Parathyroid adenoma (tissue), 2 donors: ENCODE measurements around the gene SLC4A4.

Source experiments
- H2AFZ ChIP-seq: fragments of 300-600 bp; sonication (generic); one replicate; pipeline ENCODE4 v1.7.0; 2017; ENCODE audit warnings: antibody characterized with exemption, mild to moderate bottlenecking
- H3K27ac ChIP-seq: fragments of 300-600 bp; sonication (generic); one replicate; pipeline ENCODE4 v1.7.0; 2017
- H3K27me3 ChIP-seq: fragments of 300-600 bp; sonication (generic); one replicate; pipeline ENCODE4 v1.7.0; 2017; ENCODE audit warnings: low read length; ENCODE audit not compliant: control insufficient read depth, insufficient read depth
- H3K36me3 ChIP-seq: fragments of 300-600 bp; sonication (generic); one replicate; pipeline ENCODE4 v1.7.0; 2017; ENCODE audit warnings: low read length; ENCODE audit not compliant: control insufficient read depth, insufficient read depth
- H3K4me1 ChIP-seq: fragments of 300-600 bp; sonication (generic); one replicate; pipeline ENCODE4 v1.7.0; 2017; ENCODE audit warnings: control low read depth
- H3K4me2 ChIP-seq: fragments of 300-600 bp; sonication (generic); one replicate; pipeline ENCODE4 v1.7.0; 2017; ENCODE audit warnings: low read length
- H3K4me3 ChIP-seq: fragments of 300-600 bp; sonication (generic); one replicate; pipeline ENCODE4 v1.7.0; 2017; ENCODE audit warnings: low read depth, low read length
- H3K79me2 ChIP-seq: fragments of 300-600 bp; sonication (generic); one replicate; pipeline ENCODE4 v1.7.0; 2017; ENCODE audit warnings: control low read depth
- H3K9ac ChIP-seq: fragments of 300-600 bp; sonication (generic); one replicate; pipeline ENCODE4 v1.7.0; 2017; ENCODE audit warnings: mild to moderate bottlenecking
- H3K9me3 ChIP-seq: fragments of 300-600 bp; sonication (generic); one replicate; pipeline ENCODE4 v1.7.0; 2017; ENCODE audit warnings: low read length; ENCODE audit not compliant: control insufficient read depth
- TF ChIP-seq, protein P1 (sequence below): fragments of 300-600 bp; sonication (generic); IDR thresholded peaks from one replicate; pipeline ENCODE4 v1.7.0; 2017; ENCODE audit warnings: antibody characterized with exemption, mild to moderate bottlenecking
- donor health status: primary hyperparathyroidism.

Gene SLC4A4

DNA sequence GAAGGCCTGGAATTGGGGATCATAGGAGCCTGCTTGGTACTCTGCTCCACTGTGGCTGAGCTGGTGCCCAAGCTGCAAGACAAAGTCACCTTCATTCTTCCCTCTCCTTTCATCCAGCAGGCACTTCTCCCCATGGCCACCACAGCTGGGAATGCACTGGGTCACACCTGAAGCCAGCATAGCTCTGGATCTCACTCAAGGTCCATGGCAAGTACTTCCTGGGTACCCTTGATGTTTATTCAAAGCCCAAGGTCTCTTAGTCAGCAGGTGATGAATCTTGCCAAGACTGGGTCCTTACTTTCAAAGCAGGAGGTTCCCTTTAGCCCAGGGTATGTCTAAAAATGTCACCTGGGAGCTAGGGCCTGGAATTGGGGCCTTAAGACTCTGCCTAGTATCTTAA lies 4.9 kb upstream of the SLC4A4 start:
- Histone ChIP-seq H3K4me2 (no peak overlapping the region), H3K4me3 (no peak overlapping the region), H2AFZ (no peak overlapping the region), H3K9ac (no peak overlapping the region), H3K36me3 (no peaks in the 10 kb centered on the region), H3K4me1 (no peaks in the 10 kb centered on the region), H3K27me3 (no peaks in the 10 kb centered on the region), H3K9me3 (no peaks in the 10 kb centered on the region), H3K79me2 (peaks cover 4% of the 10 kb centered on the region), H3K27ac (no peak overlapping the region)
- TF ChIP-seq, protein P1, sequence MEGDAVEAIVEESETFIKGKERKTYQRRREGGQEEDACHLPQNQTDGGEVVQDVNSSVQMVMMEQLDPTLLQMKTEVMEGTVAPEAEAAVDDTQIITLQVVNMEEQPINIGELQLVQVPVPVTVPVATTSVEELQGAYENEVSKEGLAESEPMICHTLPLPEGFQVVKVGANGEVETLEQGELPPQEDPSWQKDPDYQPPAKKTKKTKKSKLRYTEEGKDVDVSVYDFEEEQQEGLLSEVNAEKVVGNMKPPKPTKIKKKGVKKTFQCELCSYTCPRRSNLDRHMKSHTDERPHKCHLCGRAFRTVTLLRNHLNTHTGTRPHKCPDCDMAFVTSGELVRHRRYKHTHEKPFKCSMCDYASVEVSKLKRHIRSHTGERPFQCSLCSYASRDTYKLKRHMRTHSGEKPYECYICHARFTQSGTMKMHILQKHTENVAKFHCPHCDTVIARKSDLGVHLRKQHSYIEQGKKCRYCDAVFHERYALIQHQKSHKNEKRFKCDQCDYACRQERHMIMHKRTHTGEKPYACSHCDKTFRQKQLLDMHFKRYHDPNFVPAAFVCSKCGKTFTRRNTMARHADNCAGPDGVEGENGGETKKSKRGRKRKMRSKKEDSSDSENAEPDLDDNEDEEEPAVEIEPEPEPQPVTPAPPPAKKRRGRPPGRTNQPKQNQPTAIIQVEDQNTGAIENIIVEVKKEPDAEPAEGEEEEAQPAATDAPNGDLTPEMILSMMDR = no peak

DNA sequence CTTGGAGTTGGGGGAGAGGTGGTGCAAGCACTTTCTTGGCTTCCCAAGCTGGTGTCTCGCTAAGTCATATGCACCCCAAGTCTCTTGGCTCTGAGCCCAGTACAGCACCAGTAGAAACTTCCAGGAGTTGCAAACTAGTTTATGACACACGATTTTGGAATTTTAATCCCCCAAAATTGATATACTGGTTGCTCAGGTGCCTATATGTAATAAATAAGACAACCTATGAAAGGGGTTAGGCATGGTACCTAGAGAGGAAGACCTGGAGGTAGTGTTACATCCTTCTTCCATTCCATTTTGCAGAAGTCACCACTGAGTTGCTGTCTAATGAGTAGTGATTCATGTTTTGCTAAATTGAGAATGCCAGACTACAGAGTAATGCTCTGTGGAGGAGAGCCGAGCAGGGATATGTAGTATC lies 4.3 kb upstream of the SLC4A4 start:
- no peak overlapping the region for H3K9ac ChIP-seq
- H2AFZ ChIP-seq = no peak overlapping the region
- no peak overlapping the region for H3K4me2 ChIP-seq
- H3K27me3 ChIP-seq = no peaks in the 10 kb centered on the region
- TF ChIP-seq, protein P1 = no peak
- H3K4me1 ChIP-seq = no peaks in the 10 kb centered on the region
- no peak overlapping the region for H3K4me3 ChIP-seq
- H3K27ac ChIP-seq = no peak overlapping the region
- H3K9me3 ChIP-seq = no peaks in the 10 kb centered on the region
- no peaks in the 10 kb centered on the region for H3K36me3 ChIP-seq
- H3K79me2 ChIP-seq = peaks cover 4% of the 10 kb centered on the region

DNA sequence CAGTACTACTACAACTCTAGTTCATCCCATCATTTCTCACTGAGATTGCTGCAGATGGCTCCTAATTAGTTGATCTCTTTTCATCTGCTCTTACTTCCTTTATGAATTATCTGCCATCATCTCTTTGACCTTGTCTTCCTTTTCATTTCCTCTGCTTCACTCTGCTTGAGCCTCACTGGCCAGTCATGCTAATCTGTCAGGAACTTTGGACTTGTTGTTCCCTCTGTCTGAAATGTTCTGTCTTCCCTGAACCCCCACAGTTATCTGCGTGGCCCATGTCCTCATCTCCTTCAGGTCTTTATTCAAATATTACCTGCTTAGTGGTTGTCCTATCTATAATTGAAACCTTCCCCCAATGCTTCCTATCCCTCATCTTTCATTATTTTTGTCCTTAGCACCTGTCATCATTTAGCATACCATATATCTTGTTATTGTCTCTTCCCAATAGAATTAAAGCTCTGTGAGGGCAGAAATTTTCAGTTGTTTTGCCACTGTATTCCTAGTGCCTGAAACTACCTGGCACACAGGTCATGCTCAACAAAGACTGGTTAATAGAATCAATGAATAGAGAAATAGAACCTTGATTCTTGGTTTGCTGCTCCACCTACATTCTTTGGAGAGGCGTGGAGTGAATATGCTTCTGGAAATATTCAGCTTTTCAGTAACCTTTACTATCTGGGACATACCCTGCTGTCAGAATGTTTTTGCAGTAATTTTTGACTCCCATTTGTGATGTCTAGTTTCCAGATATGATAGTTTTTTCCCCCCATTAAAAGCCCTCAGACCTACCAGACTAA lies 5.0 kb downstream of the SLC4A4 start:
- Histone ChIP-seq H3K9me3 (no peaks in the 10 kb centered on the region), H3K79me2 (no peaks in the 10 kb centered on the region), H3K4me1 (no peaks in the 10 kb centered on the region), H3K4me3 (no peak overlapping the region), H3K27ac (no peak overlapping the region), H3K36me3 (no peaks in the 10 kb centered on the region), H3K27me3 (no peaks in the 10 kb centered on the region), H3K4me2 (no peak overlapping the region), H3K9ac (no peak overlapping the region), H2AFZ (no peak overlapping the region)
- TF ChIP-seq, protein P1 = no peak

DNA sequence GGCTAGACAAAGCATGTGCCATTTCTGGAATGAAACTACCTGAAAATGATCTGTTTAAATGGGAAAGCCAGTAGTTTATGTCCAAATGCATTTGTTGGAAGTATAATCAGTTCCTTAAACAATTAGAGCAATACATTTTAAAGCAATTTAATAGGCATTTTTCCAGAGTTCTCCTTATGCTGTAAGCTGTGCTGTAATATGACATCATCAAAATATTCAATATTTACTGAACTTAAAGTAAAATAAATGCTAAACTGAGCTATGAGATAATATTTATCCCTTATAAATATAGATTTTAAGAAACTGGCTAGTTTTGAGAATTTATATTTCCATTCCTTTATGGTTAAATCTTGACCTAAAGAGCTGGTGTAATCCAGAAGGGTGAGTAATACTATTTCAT lies 7.9 kb downstream of the SLC4A4 start:
- no peaks in the 10 kb centered on the region for H3K27me3 ChIP-seq
- no peaks in the 10 kb centered on the region for H3K4me1 ChIP-seq
- TF ChIP-seq, protein P1 = no peak
- no peak overlapping the region for H2AFZ ChIP-seq
- no peaks in the 10 kb centered on the region for H3K79me2 ChIP-seq
- no peak overlapping the region for H3K4me3 ChIP-seq
- no peak overlapping the region for H3K9ac ChIP-seq
- H3K9me3 ChIP-seq = no peaks in the 10 kb centered on the region
- no peak overlapping the region for H3K27ac ChIP-seq
- no peaks in the 10 kb centered on the region for H3K36me3 ChIP-seq
- H3K4me2 ChIP-seq = no peak overlapping the region

DNA sequence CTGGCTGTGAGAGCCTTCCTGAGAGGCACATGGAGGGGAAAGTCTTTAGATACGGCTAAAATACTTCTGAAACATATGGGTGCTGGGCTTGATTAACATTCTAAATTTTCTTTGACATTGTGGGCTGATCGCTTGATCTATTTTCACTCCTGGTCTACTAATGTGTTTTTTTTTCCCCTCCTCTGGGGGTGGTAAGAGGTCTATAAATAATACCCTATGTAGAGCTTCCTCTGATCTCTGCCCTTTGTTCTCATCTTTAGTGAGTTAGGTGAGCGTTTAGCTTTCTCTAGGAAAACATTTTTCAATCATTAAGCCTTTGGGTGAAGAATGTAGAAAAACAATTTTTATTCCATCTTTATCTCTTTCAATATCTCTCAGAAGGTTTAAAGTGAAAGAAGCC lies 9.8 kb downstream of the SLC4A4 start:
- H3K4me2 ChIP-seq = no peak overlapping the region
- H3K9me3 ChIP-seq = no peaks in the 10 kb centered on the region
- no peaks in the 10 kb centered on the region for H3K36me3 ChIP-seq
- no peaks in the 10 kb centered on the region for H3K27me3 ChIP-seq
- H3K4me3 ChIP-seq = no peak overlapping the region
- no peaks in the 10 kb centered on the region for H3K4me1 ChIP-seq
- H3K9ac ChIP-seq = no peak overlapping the region
- H2AFZ ChIP-seq = no peak overlapping the region
- H3K27ac ChIP-seq = no peak overlapping the region
- no peaks in the 10 kb centered on the region for H3K79me2 ChIP-seq
- TF ChIP-seq, protein P1 = no peak
